PFSK-1 (cell line): Measurements from ENCODE around the gene SPACDR.

Source experiments
- FOXP2 ChIP-seq: optimal IDR thresholded peaks from 2 replicates; pipeline ENCODE3; 2011; ENCODE audit warnings: borderline replicate concordance, control low read depth, inconsistent platforms; ENCODE audit not compliant: insufficient read depth; ENCODE audit errors: extremely low read length, extremely low read depth
- POLR2AphosphoS5 ChIP-seq: IDR thresholded peaks from 2 replicates; pipeline ENCODE4 v1.6.1; 2012; ENCODE audit warnings: low read depth, mild to moderate bottlenecking, control low read depth, low read length, moderate library complexity
- SIN3A ChIP-seq: IDR thresholded peaks from 2 replicates; pipeline ENCODE4 v1.6.1; 2012; ENCODE audit warnings: mild to moderate bottlenecking, low read length, moderate library complexity, borderline replicate concordance; ENCODE audit not compliant: insufficient read depth
- TAF1 ChIP-seq: IDR thresholded peaks from 2 replicates; pipeline ENCODE4 v1.6.1; 2012; ENCODE audit warnings: low read length, control low read depth, borderline replicate concordance; ENCODE audit not compliant: insufficient read depth
- TF ChIP-seq, protein P1 (sequence below), 2 experiments: IDR thresholded peaks; 2 replicates each; pipeline versions ENCODE4 v1.6.1 to v1.8.0; 2011 to 2012; ENCODE audit warnings: low read depth in 2 of 2, low read length in 2 of 2, control low read depth in 1 of 2, inconsistent platforms in 1 of 2, mild to moderate bottlenecking in 1 of 2, moderate library complexity in 1 of 2; ENCODE audit not compliant: insufficient read depth in 1 of 2

The SPACDR gene

DNA sequence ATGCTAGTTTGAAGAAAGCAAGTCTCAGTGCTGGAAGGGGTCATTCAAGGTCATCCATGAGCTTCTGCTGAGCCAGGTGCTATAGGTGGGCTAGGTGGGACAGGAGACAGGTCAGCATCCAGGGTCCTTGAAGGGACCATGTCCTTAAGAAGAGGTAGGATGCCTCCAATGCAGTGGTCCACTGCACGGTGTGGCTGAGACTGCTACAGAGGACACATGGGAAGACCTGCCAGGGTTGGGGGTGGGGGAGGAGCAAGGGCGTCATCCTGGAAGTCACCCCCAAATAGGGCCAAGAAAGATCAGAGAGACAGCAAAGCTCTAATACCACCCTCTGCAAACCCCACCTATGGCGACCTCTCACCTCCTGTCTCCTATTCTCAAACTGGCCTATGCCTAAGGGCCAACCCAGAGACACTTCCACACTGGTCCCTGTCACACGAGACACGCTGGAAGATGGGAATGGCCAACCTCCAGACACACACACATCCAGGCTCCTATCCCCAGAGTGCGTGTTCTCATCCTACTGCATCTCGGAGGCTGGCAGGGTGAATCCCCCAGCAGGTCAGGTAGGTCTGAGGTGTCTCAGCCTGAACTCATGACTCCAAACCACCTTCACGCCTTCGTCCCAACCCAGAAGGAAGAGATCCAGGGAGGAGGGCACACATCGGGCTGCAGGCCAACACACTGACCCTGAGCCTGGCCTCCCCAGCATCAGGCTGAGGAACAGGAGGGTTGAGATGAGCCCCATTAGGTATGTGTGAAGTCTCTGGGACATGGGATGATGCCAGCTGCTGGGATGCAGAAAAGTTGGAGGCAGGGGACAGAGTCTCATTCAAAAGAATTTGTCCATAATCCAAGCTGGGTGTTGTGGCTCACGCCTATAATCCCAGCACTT, 22.2 kb downstream of the SPACDR start:
- TF ChIP-seq SIN3A (no peak), POLR2AphosphoS5 (no peak), FOXP2 (no peak), TAF1 (no peak)
- TF ChIP-seq, protein P1, sequence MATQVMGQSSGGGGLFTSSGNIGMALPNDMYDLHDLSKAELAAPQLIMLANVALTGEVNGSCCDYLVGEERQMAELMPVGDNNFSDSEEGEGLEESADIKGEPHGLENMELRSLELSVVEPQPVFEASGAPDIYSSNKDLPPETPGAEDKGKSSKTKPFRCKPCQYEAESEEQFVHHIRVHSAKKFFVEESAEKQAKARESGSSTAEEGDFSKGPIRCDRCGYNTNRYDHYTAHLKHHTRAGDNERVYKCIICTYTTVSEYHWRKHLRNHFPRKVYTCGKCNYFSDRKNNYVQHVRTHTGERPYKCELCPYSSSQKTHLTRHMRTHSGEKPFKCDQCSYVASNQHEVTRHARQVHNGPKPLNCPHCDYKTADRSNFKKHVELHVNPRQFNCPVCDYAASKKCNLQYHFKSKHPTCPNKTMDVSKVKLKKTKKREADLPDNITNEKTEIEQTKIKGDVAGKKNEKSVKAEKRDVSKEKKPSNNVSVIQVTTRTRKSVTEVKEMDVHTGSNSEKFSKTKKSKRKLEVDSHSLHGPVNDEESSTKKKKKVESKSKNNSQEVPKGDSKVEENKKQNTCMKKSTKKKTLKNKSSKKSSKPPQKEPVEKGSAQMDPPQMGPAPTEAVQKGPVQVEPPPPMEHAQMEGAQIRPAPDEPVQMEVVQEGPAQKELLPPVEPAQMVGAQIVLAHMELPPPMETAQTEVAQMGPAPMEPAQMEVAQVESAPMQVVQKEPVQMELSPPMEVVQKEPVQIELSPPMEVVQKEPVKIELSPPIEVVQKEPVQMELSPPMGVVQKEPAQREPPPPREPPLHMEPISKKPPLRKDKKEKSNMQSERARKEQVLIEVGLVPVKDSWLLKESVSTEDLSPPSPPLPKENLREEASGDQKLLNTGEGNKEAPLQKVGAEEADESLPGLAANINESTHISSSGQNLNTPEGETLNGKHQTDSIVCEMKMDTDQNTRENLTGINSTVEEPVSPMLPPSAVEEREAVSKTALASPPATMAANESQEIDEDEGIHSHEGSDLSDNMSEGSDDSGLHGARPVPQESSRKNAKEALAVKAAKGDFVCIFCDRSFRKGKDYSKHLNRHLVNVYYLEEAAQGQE (IDR thresholded peaks at IDR 0.05; ENCODE audit: insufficient read depth in 1 of 2, low read depth in 2 of 2, low read length in 2 of 2) = no peak

GRCh38 chr7:100438172-100438571, 25.9 kb downstream of the SPACDR start:
- TF ChIP-seq POLR2AphosphoS5 = no peak
- TF ChIP-seq, protein P1 (IDR thresholded peaks at IDR 0.05; ENCODE audit: insufficient read depth in 1 of 2, low read depth in 2 of 2, low read length in 2 of 2) = no peak

DNA sequence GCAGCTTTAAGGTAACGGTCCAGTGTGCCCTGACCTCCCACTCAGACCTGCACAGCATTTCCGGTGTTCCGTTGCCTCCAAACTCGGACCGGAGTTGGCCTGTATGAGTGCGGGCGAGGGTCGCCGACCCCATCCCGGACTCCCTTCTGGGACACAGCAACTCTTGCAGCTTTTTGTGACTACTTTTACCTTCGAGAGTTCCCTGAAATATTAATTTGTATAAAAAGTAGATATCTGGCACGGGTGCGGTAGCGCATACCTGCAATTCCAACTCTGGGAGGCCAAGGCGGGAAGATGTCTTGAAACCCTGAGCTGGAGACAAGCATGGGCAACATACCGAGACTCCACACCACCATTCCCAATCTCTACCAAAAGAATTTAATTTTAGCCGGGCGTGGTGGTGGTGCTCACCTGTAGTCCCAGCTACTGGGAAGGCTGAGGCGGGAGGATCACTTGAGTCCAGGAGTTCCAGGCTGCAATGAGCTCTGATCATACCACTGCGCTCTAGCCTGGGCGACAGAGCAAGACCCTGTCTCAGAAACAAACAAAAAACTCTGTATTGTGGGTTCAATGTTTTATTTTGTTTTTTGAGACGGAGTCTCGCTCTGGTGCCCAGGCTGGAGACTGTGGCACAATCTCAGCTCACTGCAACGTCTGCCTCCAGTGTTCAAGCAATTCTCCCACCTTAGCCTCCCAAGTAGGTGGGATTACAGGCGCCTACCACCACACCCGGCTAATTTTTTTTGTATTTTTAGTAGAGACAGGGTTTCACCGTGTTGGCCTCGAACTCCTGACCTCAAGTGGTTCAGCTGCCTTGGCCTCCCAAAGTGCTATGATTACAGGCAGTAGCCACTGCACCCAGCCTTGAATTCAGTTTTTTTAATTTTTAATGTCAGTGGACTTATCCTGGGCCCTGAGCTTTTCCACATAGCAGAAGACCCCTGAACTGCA, 26.6 kb downstream of the SPACDR start:
- no peak for TF ChIP-seq POLR2AphosphoS5
- no peak for TF ChIP-seq SIN3A
- TF ChIP-seq TAF1 = no peak

DNA sequence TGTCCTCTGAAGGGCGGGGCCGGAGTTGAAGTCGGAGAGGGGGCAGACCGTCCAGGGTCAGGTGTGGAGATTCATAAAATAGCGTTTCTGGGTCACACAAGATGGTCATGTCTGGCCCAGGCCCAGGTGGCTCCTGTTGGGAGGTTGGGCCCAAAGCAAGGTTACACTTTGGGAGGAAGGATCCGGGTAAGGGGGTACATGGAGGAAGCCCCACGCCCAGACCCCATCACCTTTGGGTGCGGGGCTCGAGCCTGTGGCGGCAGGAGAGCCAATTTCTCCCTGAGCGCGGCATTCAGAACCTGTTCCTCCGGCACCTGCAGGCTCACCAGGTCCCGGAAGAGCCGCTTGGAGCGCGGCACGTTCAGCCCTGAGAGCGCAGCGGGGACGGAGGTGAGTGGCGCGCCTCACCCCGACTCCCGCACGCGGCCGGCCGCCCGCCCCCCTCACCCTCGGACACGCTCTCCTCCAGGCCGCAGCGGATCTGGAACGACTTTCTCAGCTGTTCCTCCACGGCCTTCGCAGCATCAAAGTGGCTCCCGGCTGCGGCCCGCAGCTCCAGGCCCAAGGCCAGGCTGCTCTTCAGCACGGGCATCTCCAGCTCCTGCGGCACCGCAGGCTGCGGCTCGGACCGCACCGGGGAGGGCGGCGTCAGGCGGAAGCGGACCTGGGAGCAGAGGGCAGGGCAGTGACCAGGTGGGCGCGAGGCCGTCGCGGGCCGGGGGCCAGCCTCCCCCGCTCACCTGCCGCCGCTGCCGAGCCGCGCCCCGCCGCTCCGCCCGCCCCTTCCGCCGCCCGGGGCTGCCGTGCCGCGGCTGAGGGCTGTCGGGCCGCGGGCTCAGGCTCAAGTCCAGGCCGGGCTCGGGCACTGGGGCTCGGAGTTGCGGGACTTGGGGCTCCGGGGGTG, 28.4 kb downstream of the SPACDR start:
- TF ChIP-seq POLR2AphosphoS5 (peak; percentile 67; the same call in 1 of the 2 replicates), SIN3A (no peak; the same call in 1 of the 2 replicates)

DNA sequence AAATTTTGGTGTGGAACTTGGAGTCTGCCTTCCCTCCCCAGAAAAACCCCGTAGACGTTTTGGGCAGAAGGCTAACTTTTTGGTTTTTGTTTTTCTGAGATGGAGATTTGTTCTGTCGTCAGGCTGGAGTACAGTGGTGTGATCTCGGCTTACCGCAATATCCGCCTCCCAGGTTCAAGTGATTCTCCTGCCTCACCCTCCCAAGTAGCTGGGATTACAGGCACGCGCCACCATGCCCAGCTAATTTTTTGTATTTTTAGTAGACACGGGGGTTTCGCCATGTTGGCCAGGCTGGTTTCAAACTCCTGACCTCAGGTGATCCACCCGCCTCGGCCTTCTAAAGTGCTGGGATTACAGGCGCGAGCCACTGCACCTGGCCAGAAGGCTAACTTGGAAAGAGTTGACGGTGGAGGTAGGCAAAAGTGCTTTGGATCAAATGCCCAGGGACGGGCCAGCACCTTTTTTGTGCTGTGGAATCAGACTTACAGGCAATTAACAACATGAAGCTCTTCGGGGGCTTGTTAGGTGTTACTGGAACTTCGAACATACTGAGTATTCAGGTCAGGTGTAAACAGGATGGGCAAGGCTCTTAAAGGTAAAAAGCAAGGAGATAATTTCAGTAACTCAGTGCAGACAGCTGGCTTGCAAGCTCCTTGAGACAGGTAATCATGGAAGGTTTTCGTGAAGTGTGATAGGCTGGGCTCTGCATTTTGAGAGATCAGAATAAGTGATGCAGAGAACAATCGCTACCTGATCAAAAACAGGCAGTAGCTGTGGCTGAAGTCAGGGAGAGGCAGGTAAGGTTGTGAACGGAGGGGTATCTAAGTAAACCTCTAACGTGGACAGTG, 29.5 kb downstream of the SPACDR start:
- TF ChIP-seq, protein P1 (IDR thresholded peaks at IDR 0.05; ENCODE audit: insufficient read depth in 1 of 2, low read depth in 2 of 2, low read length in 2 of 2) = no peak
- TF ChIP-seq TAF1 (no peak), SIN3A (no peak), FOXP2 (no peak), POLR2AphosphoS5 (no peak; the same call in 1 of the 2 replicates)
